Fibroblast of mammary gland (primary cell): ENCODE results near the gene ZNF322.

Source experiments
- DNase-seq: peaks from one replicate; pipeline ENCODE4 v3.0.0-alpha.2; 2010; ENCODE audit warnings: low read depth
- H3K4me3 ChIP-seq: 2 replicates; pipeline ENCODE4 v1.5.1; 2011; ENCODE audit warnings: low read depth, mild to moderate bottlenecking, low read length, moderate library complexity; ENCODE audit not compliant: control insufficient read depth
- TF ChIP-seq, protein P1 (sequence below): conservative IDR thresholded peaks from 2 replicates; pipeline ENCODE4 v1.5.1; 2011; ENCODE audit warnings: low read depth, low read length, inconsistent platforms; ENCODE audit not compliant: control insufficient read depth, insufficient read depth

ZNF322 gene

DNA sequence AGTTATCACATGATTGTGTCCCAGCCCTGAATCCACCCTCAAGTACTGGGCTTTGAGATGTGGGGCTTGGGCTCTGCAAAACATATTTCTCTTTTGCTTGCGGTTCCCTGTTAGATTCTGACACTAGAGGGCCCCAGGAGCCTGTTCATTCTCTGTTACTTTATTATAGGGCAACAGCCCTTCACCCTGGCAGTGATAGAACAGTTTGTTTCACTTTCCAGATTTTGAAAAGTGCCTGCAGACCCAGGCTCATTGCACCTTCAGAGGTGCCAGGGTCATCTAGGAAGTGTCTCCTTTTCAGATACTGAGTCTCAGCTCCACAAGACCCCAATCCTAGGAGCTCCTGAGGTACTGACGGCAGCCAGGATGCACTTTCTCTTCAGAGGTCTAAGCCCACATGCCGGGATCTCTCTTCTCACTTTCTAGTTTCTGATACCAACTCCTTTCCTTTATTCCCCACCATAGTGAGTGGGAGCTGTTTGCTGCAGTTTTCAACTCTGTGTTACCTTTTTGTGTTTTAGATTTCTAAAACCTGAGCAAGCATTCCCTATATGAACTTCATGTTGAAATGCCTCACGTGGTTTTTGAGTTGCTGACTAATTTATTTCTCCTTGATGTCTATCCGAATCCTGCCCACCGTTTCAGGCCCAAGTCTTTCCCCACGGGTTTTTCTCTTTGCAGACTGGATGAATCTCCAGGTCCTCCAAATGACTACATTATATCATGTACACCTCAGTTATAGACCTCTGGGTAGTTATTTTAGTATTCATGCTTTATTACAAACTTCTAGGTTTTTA lies 51.9 kb downstream of the ZNF322 start:
- TF ChIP-seq, protein P1, sequence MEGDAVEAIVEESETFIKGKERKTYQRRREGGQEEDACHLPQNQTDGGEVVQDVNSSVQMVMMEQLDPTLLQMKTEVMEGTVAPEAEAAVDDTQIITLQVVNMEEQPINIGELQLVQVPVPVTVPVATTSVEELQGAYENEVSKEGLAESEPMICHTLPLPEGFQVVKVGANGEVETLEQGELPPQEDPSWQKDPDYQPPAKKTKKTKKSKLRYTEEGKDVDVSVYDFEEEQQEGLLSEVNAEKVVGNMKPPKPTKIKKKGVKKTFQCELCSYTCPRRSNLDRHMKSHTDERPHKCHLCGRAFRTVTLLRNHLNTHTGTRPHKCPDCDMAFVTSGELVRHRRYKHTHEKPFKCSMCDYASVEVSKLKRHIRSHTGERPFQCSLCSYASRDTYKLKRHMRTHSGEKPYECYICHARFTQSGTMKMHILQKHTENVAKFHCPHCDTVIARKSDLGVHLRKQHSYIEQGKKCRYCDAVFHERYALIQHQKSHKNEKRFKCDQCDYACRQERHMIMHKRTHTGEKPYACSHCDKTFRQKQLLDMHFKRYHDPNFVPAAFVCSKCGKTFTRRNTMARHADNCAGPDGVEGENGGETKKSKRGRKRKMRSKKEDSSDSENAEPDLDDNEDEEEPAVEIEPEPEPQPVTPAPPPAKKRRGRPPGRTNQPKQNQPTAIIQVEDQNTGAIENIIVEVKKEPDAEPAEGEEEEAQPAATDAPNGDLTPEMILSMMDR, result peak; percentile 85
- no peak overlapping the region for H3K4me3 ChIP-seq
- DNase-seq, result peak; percentile 59

DNA sequence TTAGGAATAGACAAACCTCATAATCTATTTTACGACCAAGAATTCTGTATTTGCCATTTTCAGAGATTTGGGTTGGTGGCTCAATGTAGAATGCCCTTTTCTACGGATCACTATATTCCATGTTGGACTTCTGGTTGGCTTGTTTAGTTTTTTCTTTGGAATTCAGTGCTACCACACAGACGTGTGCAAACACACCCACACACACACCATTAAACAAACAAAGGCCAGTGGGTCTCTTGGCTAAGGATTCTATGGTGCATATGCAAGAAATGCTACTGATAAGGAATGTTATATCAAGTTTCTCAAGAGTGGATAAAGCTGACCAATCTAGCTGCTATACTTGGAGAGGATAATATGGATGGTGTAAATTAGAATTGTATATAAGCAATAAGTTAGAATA lies 54.7 kb downstream of the ZNF322 start:
- TF ChIP-seq, protein P1, result no peak

DNA sequence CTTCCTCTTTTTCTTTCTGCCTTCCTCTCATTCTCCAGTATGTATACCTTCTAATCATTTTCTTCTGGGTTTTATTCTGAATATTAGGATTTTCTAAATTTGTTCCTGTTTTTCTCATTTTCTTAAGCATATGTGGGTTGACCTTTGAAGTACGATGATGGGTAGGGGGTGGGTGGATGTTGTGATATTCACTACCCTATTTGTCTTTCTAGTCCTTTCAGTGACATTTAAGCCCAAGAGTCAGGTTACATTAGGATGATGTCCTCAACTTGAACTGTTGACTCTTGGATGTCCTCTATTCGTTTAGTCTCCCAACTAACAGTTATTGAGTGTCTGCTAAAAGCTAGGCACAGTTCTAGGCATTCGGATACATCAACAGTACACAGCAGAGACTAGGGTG lies 55.5 kb downstream of the ZNF322 start:
- no peak for DNase-seq
- TF ChIP-seq, protein P1, result no peak
- no peak overlapping the region for H3K4me3 ChIP-seq

More for the DNA sequence above, 54.7 kb downstream of the ZNF322 start:
- no peak overlapping the region for H3K4me3 ChIP-seq
- no peak for DNase-seq

DNA sequence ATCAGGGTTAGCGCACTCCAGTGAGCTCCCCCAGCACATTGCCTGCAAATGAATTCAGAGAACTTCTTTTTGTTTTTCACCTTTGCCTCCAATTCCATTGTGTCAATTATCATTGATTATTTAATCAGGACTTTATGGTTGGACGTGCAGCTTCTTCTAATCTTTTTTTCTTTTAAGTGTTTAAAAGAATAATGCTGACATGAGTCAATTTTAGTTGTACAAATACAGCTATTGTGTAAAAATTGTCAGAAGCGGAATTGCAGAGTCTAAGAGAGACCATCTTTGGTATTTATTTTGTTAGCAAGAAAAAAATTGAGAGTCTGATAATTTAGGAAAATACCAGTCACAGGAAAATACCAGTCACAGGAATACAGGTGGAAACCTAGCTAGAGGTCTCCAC lies 57.3 kb downstream of the ZNF322 start:
- no peak overlapping the region for H3K4me3 ChIP-seq
- TF ChIP-seq, protein P1, result no peak

DNA sequence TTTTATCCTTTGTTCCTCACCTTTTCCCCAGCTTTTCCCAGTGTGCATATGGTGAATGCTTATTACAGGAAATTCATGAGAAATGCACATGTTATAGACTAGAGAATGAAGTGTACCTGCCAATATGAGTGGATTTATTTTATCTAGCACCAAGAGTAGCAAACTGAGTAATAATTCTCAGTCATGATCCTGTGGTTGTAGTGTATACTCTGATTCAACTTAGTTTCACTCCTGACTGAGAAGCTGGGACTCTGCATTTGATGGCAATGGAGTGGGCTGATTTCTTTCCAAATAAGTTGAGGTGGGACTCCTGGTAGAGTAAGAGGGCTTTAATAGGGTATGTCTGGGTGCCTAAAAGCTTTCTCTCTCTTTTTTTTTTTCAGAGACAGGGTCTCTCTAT lies 58.8 kb downstream of the ZNF322 start:
- no peak for DNase-seq
- H3K4me3 ChIP-seq, result no peak overlapping the region
- TF ChIP-seq, protein P1, result no peak

More for the DNA sequence above, 57.3 kb downstream of the ZNF322 start:
- DNase-seq, result no peak

DNA sequence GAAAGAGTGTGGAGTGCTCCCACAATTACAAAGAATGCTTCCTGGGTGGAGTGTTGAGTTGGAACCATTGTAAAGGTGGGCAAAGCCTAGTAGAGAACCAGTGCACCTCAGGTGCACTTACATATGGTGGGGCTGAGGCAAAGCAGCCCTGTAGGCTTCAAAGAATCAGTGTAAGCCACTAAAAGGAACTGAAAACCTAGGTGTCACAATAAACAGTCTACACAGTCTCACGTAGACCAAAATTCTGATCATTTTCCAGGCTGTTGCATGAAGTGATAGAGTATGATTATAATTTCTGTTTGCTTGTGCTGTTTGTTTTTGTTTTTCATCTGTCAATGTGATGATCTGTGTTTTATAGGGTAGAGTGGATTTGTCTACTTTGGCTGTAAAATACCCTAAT lies 60.0 kb downstream of the ZNF322 start:
- no peak for DNase-seq
- TF ChIP-seq, protein P1, result no peak
- H3K4me3 ChIP-seq, result no peak overlapping the region
